ENCODE results near the gene RAB3D. TPM values are rescaled to one million over a fixed set of nuclear protein-coding genes. Genes with fewer than 3 reads are reported as not detected.
A peak's percentile ranks its signal among the peaks of the same experiment; 100 is the strongest.

Gene RAB3D
- total and polyA plus RNA-seq, 2 experiments from 2014 or later: 3.8 to 21.2 TPM

DNA sequence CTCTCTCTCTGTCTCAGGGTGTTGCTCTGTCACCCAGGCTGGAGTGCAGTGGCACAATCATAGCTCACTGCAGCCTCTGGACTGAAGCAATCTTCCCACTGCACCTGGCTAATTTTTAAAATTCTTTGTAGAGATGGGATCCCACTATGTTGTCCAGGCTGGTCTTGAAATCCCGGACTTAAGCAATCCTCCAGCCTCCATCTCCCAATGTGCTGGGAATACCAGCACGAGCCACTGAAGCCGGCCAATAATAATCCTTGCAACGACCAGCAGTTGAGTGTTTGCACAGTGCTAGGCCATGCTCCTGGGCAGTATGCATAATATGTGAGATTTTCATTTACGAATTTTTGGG lies 45.3 kb upstream of the RAB3D start:
- Mint-ChIP-seq H3K36me3 (ENCODE audit: low read depth) (no peaks in the 10 kb centered on the region), H3K4me1 (peaks cover 17% of the 10 kb centered on the region), H3K27ac (no peak overlapping the region), H3K27me3 (ENCODE audit: insufficient read depth, low read depth, poor library complexity) (peaks cover 11% of the 10 kb centered on the region), H3K4me3 (peak overlapping the region; percentile 94), H3K9me3 (peaks cover 3% of the 10 kb centered on the region; the same call in 1 of the 3 replicates)
- H4K20me1 ChIP-seq (replicated peaks; ENCODE audit: insufficient read depth): no peaks in the 10 kb centered on the region
- no peaks in the 10 kb centered on the region for H3K36me3 ChIP-seq (ENCODE audit: insufficient read depth)
- ATAC-seq (no peak), DNase-seq (ENCODE audit: low spot score) (no peak)
- 0 out of 2 replicates have a peak, but pooled peaks cover 3% of the 10 kb centered on the region for H3K4me1 ChIP-seq (ENCODE audit: insufficient read depth)
- no peaks in the 10 kb centered on the region for H3K27me3 ChIP-seq (ENCODE audit: insufficient read depth)
- no peak overlapping the region for H3K27ac ChIP-seq (ENCODE audit: low read depth)
- no peak for TF ChIP-seq ZNF331 (CRISPR knock-in tag; IDR thresholded peaks at IDR 0.05; ENCODE audit: low read depth)
- TF ChIP-seq, protein P1, sequence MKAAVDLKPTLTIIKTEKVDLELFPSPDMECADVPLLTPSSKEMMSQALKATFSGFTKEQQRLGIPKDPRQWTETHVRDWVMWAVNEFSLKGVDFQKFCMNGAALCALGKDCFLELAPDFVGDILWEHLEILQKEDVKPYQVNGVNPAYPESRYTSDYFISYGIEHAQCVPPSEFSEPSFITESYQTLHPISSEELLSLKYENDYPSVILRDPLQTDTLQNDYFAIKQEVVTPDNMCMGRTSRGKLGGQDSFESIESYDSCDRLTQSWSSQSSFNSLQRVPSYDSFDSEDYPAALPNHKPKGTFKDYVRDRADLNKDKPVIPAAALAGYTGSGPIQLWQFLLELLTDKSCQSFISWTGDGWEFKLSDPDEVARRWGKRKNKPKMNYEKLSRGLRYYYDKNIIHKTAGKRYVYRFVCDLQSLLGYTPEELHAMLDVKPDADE (IDR thresholded peaks at IDR 0.05): no peak
- no peak for TF ChIP-seq EZH2phosphoT487 (IDR thresholded peaks at IDR 0.05; ENCODE audit: unreplicated experiment)
- TF ChIP-seq, protein P2, sequence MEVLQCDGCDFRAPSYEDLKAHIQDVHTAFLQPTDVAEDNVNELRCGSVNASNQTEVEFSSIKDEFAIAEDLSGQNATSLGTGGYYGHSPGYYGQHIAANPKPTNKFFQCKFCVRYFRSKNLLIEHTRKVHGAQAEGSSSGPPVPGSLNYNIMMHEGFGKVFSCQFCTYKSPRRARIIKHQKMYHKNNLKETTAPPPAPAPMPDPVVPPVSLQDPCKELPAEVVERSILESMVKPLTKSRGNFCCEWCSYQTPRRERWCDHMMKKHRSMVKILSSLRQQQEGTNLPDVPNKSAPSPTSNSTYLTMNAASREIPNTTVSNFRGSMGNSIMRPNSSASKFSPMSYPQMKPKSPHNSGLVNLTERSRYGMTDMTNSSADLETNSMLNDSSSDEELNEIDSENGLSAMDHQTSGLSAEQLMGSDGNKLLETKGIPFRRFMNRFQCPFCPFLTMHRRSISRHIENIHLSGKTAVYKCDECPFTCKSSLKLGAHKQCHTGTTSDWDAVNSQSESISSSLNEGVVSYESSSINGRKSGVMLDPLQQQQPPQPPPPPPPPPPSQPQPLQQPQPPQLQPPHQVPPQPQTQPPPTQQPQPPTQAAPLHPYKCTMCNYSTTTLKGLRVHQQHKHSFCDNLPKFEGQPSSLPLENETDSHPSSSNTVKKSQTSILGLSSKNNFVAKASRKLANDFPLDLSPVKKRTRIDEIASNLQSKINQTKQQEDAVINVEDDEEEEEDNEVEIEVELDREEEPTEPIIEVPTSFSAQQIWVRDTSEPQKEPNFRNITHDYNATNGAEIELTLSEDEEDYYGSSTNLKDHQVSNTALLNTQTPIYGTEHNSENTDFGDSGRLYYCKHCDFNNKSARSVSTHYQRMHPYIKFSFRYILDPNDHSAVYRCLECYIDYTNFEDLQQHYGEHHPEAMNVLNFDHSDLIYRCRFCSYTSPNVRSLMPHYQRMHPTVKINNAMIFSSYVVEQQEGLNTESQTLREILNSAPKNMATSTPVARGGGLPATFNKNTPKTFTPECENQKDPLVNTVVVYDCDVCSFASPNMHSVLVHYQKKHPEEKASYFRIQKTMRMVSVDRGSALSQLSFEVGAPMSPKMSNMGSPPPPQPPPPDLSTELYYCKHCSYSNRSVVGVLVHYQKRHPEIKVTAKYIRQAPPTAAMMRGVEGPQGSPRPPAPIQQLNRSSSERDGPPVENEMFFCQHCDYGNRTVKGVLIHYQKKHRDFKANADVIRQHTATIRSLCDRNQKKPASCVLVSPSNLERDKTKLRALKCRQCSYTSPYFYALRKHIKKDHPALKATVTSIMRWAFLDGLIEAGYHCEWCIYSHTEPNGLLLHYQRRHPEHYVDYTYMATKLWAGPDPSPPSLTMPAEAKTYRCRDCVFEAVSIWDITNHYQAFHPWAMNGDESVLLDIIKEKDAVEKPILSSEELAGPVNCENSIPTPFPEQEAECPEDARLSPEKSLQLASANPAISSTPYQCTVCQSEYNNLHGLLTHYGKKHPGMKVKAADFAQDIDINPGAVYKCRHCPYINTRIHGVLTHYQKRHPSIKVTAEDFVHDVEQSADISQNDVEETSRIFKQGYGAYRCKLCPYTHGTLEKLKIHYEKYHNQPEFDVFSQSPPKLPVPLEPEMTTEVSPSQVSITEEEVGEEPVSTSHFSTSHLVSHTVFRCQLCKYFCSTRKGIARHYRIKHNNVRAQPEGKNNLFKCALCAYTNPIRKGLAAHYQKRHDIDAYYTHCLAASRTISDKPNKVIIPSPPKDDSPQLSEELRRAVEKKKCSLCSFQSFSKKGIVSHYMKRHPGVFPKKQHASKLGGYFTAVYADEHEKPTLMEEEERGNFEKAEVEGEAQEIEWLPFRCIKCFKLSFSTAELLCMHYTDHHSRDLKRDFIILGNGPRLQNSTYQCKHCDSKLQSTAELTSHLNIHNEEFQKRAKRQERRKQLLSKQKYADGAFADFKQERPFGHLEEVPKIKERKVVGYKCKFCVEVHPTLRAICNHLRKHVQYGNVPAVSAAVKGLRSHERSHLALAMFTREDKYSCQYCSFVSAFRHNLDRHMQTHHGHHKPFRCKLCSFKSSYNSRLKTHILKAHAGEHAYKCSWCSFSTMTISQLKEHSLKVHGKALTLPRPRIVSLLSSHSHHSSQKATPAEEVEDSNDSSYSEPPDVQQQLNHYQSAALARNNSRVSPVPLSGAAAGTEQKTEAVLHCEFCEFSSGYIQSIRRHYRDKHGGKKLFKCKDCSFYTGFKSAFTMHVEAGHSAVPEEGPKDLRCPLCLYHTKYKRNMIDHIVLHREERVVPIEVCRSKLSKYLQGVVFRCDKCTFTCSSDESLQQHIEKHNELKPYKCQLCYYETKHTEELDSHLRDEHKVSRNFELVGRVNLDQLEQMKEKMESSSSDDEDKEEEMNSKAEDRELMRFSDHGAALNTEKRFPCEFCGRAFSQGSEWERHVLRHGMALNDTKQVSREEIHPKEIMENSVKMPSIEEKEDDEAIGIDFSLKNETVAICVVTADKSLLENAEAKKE (CRISPR knock-in tag; IDR thresholded peaks at IDR 0.05): no peak
- TF ChIP-seq, protein P3, sequence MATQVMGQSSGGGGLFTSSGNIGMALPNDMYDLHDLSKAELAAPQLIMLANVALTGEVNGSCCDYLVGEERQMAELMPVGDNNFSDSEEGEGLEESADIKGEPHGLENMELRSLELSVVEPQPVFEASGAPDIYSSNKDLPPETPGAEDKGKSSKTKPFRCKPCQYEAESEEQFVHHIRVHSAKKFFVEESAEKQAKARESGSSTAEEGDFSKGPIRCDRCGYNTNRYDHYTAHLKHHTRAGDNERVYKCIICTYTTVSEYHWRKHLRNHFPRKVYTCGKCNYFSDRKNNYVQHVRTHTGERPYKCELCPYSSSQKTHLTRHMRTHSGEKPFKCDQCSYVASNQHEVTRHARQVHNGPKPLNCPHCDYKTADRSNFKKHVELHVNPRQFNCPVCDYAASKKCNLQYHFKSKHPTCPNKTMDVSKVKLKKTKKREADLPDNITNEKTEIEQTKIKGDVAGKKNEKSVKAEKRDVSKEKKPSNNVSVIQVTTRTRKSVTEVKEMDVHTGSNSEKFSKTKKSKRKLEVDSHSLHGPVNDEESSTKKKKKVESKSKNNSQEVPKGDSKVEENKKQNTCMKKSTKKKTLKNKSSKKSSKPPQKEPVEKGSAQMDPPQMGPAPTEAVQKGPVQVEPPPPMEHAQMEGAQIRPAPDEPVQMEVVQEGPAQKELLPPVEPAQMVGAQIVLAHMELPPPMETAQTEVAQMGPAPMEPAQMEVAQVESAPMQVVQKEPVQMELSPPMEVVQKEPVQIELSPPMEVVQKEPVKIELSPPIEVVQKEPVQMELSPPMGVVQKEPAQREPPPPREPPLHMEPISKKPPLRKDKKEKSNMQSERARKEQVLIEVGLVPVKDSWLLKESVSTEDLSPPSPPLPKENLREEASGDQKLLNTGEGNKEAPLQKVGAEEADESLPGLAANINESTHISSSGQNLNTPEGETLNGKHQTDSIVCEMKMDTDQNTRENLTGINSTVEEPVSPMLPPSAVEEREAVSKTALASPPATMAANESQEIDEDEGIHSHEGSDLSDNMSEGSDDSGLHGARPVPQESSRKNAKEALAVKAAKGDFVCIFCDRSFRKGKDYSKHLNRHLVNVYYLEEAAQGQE (IDR thresholded peaks at IDR 0.05; ENCODE audit: unreplicated experiment): no peak
- no peak for TF ChIP-seq JUNB (IDR thresholded peaks at IDR 0.05; ENCODE audit: unreplicated experiment)
- TF ChIP-seq NANOG (IDR thresholded peaks at IDR 0.05; ENCODE audit: borderline replicate concordance): no peak
- peak overlapping the region; percentile 58 for H3K4me3 ChIP-seq
- no peaks in the 10 kb centered on the region for H3K79me2 ChIP-seq (replicated peaks; ENCODE audit: insufficient read depth)
- H3K9me2 ChIP-seq (ENCODE audit: insufficient read depth): no peaks in the 10 kb centered on the region
- peak overlapping the region; percentile 92 for H2AFZ ChIP-seq
- peak overlapping the region; percentile 92 for H3K4me2 ChIP-seq
- peaks cover 16% of the 10 kb centered on the region for H3F3A ChIP-seq (replicated peaks; ENCODE audit: low read depth)
